HAP-1 (cell line): ENCODE data around the gene MICU2.

Experiments used
- DNase-seq, 2 experiments: peaks; one replicate each; pipeline ENCODE4 v3.0.0-alpha.2; 2016 to 2020; ENCODE audit warnings: low spot score in 2 of 2
- H3K27me3 ChIP-seq: fragments of 250-450 bp; sonication (Bioruptor Pico); 2 replicates; pipeline ENCODE4 v1.5.1; 2020; ENCODE audit warnings: low read depth, mild to moderate bottlenecking, moderate library complexity
- H3K36me3 ChIP-seq: fragments of 250-450 bp; sonication (Bioruptor Pico); replicated peaks from 2 replicates; pipeline ENCODE4 v1.5.1; 2020; ENCODE audit warnings: mild to moderate bottlenecking
- H3K4me1 ChIP-seq: fragments of 250-450 bp; sonication (Bioruptor Pico); 2 replicates; pipeline ENCODE4 v1.5.1; 2020; ENCODE audit warnings: mild to moderate bottlenecking
- H3K4me3 ChIP-seq: fragments of 250-450 bp; sonication (Bioruptor Pico); 2 replicates; pipeline ENCODE4 v1.5.1; 2020; ENCODE audit warnings: mild to moderate bottlenecking, moderate library complexity
- H3K9me3 ChIP-seq: fragments of 250-450 bp; sonication (Bioruptor Pico); 2 replicates; pipeline ENCODE4 v1.5.1; 2020; ENCODE audit warnings: mild to moderate bottlenecking, moderate library complexity
- in situ Hi-C: fragments of 300-500 bp; cut with MboI; formaldehyde crosslinking; loops from 3 replicates; pipeline ENCODE4 v1.14.3; 2020; ENCODE audit warnings: low sequenced_read_pairs, inconsistent platforms, mixed read lengths

Gene MICU2

DNA sequence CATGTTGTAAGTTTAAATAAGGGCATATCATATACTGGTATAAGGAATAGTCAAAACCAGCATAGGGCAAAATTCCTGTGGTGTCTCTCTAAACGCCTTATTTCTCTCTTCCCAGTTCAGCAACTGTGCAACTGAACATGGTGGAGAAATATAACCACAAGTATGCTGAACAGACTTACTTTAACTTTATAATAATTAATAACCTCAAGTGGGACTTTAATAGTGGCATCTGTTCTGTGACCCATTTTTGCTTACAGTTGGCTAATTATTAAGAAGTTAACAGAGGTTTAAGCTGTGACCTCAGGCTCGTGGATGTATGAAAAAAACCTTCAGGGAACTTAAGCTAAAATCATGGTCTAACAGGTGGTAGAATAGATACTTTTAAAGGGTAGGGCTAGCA lies 54.3 kb downstream of the MICU2 start:
- Histone ChIP-seq H3K4me3 (no peak overlapping the region), H3K27me3 (no peaks in the 10 kb centered on the region), H3K4me1 (no peaks in the 10 kb centered on the region), H3K36me3 (peaks cover 6% of the 10 kb centered on the region; the same call in 1 of the 2 replicates), H3K9me3 (no peaks in the 10 kb centered on the region; the same call in 1 of the 2 replicates)
- in situ Hi-C loops, result no loop called here
- no peak for DNase-seq

DNA sequence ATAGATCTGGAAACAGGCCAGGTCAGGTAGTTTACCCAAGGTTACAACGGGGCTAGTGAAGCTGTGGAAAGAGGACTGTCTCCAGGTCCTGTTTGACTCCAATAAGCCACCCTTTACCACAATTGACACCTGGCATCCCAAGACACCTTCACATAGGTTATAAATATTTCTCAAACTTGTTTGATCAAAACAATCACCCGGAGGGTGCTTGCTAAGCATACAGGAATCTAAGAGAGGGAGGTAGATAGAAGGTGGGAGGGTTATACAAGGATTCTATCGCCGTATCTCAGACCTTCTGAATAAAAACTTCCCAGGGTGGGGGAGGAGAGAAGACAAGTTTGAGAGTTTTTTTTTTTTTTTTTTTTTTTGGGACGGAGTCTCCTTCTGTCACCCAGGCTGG lies 55.4 kb downstream of the MICU2 start:
- Histone ChIP-seq H3K4me3 (no peak overlapping the region), H3K4me1 (peaks cover 5% of the 10 kb centered on the region), H3K36me3 (peaks cover 6% of the 10 kb centered on the region; the same call in 1 of the 2 replicates), H3K27me3 (no peaks in the 10 kb centered on the region), H3K9me3 (no peaks in the 10 kb centered on the region; the same call in 1 of the 2 replicates)
- no peak for DNase-seq
- in situ Hi-C loops, result no loop called here

- Histone ChIP-seq H3K27me3 (no peaks in the 10 kb centered on the region), H3K9me3 (no peaks in the 10 kb centered on the region), H3K4me3 (no peak overlapping the region), H3K36me3 (0 out of 2 replicates have a peak, but pooled peaks cover 2% of the 10 kb centered on the region), H3K4me1 (peaks cover 8% of the 10 kb centered on the region)
- in situ Hi-C loops, result no loop called here
- DNase-seq, result no peak
Observed at GRCh38 chr13:21546372-21546771, 57.6 kb downstream of the MICU2 start.

GRCh38 chr13:21544515-21544914 lies 59.5 kb downstream of the MICU2 start:
- in situ Hi-C loops, result no loop called here

DNA sequence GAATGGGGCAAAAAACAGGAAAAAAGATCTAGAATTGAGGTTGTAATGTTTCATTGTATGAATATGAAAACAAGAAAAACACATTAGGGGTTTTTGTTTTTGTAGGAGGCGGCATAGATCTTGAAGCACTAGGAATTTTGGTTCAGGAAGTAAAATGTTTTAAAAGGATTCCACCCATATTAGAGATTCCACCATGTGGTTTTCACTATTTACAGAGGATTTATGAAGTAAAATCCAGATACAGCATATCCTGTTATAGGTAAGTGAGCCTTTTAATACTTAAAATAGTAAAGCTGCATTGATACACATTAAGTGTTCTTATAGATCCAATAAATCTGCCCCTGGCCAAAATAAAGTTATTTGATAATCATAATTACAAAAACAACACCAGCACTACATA lies 61.4 kb downstream of the MICU2 start:
- DNase-seq, result no peak
- in situ Hi-C loops, result no loop called here
- peaks cover 8% of the 10 kb centered on the region for H3K4me1 ChIP-seq

More at GRCh38 chr13:21544515-21544914, 59.5 kb downstream of the MICU2 start:
- no peak overlapping the region for H3K4me3 ChIP-seq
- 0 out of 2 replicates have a peak, but pooled peaks cover 2% of the 10 kb centered on the region for H3K36me3 ChIP-seq
- H3K4me1 ChIP-seq, result peaks cover 8% of the 10 kb centered on the region
- H3K27me3 ChIP-seq, result no peaks in the 10 kb centered on the region
- no peaks in the 10 kb centered on the region for H3K9me3 ChIP-seq
- DNase-seq, result no peak

GRCh38 chr13:21541980-21542379 lies 62.0 kb downstream of the MICU2 start:
- no peak for DNase-seq

More for the DNA sequence above, 61.4 kb downstream of the MICU2 start:
- no peaks in the 10 kb centered on the region for H3K27me3 ChIP-seq
- peaks cover 2% of the 10 kb centered on the region; the same call in 1 of the 2 replicates for H3K36me3 ChIP-seq
- no peaks in the 10 kb centered on the region for H3K9me3 ChIP-seq
- no peak overlapping the region for H3K4me3 ChIP-seq

DNA sequence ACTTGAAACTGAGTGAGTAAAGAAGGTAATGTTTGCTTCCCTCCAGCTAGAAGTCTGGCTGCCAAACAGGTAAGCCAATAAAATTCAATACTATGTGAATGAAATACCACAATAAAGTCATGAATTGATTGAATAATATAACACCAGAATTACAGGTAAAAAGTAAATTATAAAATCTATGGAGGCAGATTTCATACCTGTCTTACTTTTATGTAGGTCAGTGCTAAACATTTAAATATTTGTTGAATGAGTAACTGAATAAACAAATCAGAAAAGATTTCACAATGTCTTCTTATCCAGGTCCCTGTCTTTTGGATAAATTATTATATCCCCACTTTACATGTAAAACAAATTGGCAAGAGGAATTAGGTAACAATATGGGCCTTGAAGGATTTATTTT lies 62.7 kb downstream of the MICU2 start:
- in situ Hi-C loops, result no loop called here
- DNase-seq, result no peak
- H3K4me1 ChIP-seq, result peaks cover 8% of the 10 kb centered on the region
- no peaks in the 10 kb centered on the region for H3K27me3 ChIP-seq
- peaks cover 2% of the 10 kb centered on the region; the same call in 1 of the 2 replicates for H3K36me3 ChIP-seq
- H3K9me3 ChIP-seq, result no peaks in the 10 kb centered on the region
- no peak overlapping the region for H3K4me3 ChIP-seq

More at GRCh38 chr13:21541980-21542379, 62.0 kb downstream of the MICU2 start:
- Histone ChIP-seq H3K4me1 (peaks cover 8% of the 10 kb centered on the region), H3K27me3 (no peaks in the 10 kb centered on the region), H3K9me3 (no peaks in the 10 kb centered on the region), H3K4me3 (no peak overlapping the region), H3K36me3 (peaks cover 2% of the 10 kb centered on the region; the same call in 1 of the 2 replicates)
- in situ Hi-C loops, result no loop called here

GRCh38 chr13:21539687-21540086 lies 64.3 kb downstream of the MICU2 start:
- no peaks in the 10 kb centered on the region for H3K27me3 ChIP-seq
- in situ Hi-C loops, result no loop called here
- peaks cover 8% of the 10 kb centered on the region for H3K4me1 ChIP-seq
- H3K9me3 ChIP-seq, result no peaks in the 10 kb centered on the region
- H3K36me3 ChIP-seq, result no peaks in the 10 kb centered on the region; the same call in 1 of the 2 replicates
- no peak for DNase-seq
- no peak overlapping the region for H3K4me3 ChIP-seq

DNA sequence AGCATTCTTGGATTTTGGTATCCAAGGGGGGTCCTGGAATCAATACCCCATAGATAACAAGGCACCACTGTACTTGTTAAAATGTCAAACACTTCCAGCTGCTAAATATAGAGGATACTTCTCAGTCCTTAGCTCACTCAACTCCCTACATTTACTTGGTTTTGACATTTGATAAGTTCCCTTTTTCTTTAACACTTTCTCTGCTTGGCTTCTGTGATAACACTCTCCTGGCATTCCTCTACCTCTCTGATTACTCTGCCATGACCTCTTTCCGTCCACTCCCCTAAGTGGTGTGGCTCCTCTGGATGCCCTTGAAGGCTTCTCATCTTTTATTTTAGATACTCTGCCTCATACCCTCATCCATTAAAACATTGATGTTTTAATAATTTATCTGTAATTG lies 65.2 kb downstream of the MICU2 start:
- Histone ChIP-seq H3K36me3 (no peaks in the 10 kb centered on the region; the same call in 1 of the 2 replicates), H3K27me3 (no peaks in the 10 kb centered on the region), H3K4me3 (no peak overlapping the region), H3K4me1 (peaks cover 4% of the 10 kb centered on the region; the same call in 1 of the 2 replicates), H3K9me3 (no peaks in the 10 kb centered on the region)
- no peak for DNase-seq
- in situ Hi-C loops, result no loop called here

GRCh38 chr13:21538280-21538679 lies 65.7 kb downstream of the MICU2 start:
- H3K27me3 ChIP-seq, result no peaks in the 10 kb centered on the region
- no peak overlapping the region for H3K4me3 ChIP-seq
- no peak for DNase-seq
- H3K4me1 ChIP-seq, result no peaks in the 10 kb centered on the region
- H3K9me3 ChIP-seq, result no peaks in the 10 kb centered on the region
- in situ Hi-C loops, result no loop called here
- H3K36me3 ChIP-seq, result no peaks in the 10 kb centered on the region; the same call in 1 of the 2 replicates

DNA sequence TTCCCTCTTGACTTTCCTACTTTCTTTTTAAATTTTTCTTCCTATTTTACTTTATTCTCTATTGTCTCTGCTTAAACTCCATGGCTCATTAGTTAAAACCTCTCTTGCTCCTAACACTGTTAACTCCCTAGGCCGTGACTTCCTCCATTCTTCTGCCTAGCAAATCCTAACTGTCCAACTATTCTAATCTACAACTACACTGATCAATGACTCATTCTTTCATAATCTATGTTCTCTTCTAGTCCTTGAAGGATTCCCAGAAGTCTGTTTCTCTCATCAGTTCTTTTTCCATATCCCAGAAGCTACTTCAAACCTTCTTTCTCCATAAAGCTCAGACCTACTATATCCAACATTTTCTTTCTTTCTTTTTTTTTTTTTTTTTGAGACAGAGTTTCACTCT lies 66.9 kb downstream of the MICU2 start:
- no peaks in the 10 kb centered on the region; the same call in 1 of the 2 replicates for H3K36me3 ChIP-seq
- no peak for DNase-seq
- no peaks in the 10 kb centered on the region for H3K4me1 ChIP-seq
- H3K9me3 ChIP-seq, result no peaks in the 10 kb centered on the region
- H3K4me3 ChIP-seq, result no peak overlapping the region
- H3K27me3 ChIP-seq, result no peaks in the 10 kb centered on the region
- in situ Hi-C loops, result no loop called here

DNA sequence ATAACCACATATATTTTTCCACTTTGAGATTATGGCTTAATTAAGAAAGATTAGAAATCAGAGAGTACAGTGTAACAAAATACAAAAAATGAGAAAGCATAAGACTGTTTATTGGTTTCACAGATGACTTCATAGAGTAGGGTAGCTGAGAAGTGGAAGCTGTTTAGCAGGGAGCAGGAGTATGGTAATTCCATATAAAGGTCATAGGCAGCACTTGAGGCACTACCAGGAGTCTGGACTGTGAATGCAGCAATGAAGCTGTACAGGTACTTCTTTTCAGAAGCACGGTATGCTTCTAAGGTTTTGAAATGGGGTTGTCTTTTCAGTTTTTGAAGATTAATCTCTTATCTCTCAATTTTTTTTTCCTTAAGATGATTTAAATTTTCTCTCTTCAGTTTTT lies 69.2 kb downstream of the MICU2 start:
- H3K4me1 ChIP-seq, result no peaks in the 10 kb centered on the region
- no peaks in the 10 kb centered on the region for H3K9me3 ChIP-seq
- H3K4me3 ChIP-seq, result no peak overlapping the region
- DNase-seq, result no peak
- H3K36me3 ChIP-seq, result no peaks in the 10 kb centered on the region; the same call in 1 of the 2 replicates
- H3K27me3 ChIP-seq, result no peaks in the 10 kb centered on the region
- in situ Hi-C loops, result no loop called here

DNA sequence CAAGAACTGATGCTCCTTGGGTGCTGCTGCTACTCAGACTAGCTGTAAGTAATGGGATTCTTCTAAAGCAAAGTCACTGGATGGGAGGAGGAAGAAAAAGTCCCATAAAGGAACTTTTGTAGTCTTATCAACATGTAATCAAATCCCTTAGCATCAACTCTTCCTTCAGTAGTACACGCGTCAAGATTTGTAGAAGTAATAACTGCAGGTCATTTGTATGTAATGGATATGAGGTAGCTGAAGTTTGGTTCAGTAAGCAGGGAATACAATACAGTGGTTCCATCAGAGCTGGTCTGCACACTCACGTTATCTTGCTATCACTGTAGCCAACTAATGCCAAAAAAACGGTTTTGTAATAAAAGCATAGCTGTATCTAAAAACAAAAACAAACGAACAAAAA lies 72.5 kb downstream of the MICU2 start:
- Histone ChIP-seq H3K4me3 (no peak overlapping the region), H3K36me3 (no peaks in the 10 kb centered on the region), H3K4me1 (no peaks in the 10 kb centered on the region), H3K9me3 (no peaks in the 10 kb centered on the region), H3K27me3 (no peaks in the 10 kb centered on the region)
- no peak for DNase-seq
- in situ Hi-C loops, result no loop called here

DNA sequence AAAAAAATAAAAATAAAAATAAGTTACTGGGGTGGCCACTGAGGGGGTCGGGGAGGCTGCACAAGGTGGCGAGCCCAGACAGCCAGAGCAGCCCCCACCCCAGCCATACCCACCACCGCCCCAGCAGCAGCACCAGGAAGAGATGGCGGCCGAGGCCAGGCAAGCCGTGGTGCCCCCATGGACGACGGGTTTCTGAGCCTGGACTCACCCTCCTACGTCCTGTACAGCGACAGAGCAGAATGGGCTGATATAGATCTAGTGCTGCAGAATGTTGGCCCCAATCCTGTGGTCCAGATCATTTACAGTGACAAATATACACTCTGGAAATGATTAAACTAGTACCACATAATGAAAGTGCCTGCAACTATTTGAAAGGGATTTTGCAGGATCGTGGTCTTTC lies 73.3 kb downstream of the MICU2 start:
- no peak for DNase-seq
- no peak overlapping the region for H3K4me3 ChIP-seq
- no peaks in the 10 kb centered on the region for H3K4me1 ChIP-seq
- H3K27me3 ChIP-seq, result no peaks in the 10 kb centered on the region
- no peaks in the 10 kb centered on the region for H3K36me3 ChIP-seq
- in situ Hi-C loops, result no loop called here
- no peaks in the 10 kb centered on the region for H3K9me3 ChIP-seq
